Limb (tissue), 2 donors: ENCODE results near the gene INTS7.
"Not testable (repeated sequence)": the region's sequence is repeated elsewhere in the genome, so short reads cannot be mapped to it uniquely, and the experiment has no call there.

ENCODE experiments used
- DNase-seq, 2 donors: peaks; one replicate each; pipeline ENCODE4 v3.0.0-alpha.2; 2016; ENCODE audit errors: extremely low spot score in 2 of 2

The INTS7 gene

GRCh38 chr1:211985556-211986264, 49.6 kb downstream of the INTS7 start:
- DNase-seq, result no peak

- no peak for DNase-seq
Observed at GRCh38 chr1:211978596-211978995, 56.8 kb downstream of the INTS7 start.

GRCh38 chr1:211975152-211975941, 60.0 kb downstream of the INTS7 start:
- DNase-seq, result no peak

GRCh38 chr1:211973541-211973940, 61.8 kb downstream of the INTS7 start:
- no peak for DNase-seq

GRCh38 chr1:211968200-211968834, 67.0 kb downstream of the INTS7 start:
- DNase-seq, result no peak

- no peak for DNase-seq
Observed at GRCh38 chr1:211967704-211968103, 67.7 kb downstream of the INTS7 start.

GRCh38 chr1:211965108-211965805, 70.1 kb downstream of the INTS7 start:
- DNase-seq, result no peak

GRCh38 chr1:211959680-211960079, 75.7 kb downstream of the INTS7 start:
- no peak for DNase-seq

- DNase-seq, result no peak
Observed at GRCh38 chr1:211959221-211959620, 76.1 kb downstream of the INTS7 start.

- not testable (repeated sequence) for DNase-seq
Observed at GRCh38 chr1:211954028-211954427, 81.3 kb downstream of the INTS7 start.

- not testable (repeated sequence) for DNase-seq
Observed at GRCh38 chr1:211953543-211953942, 81.8 kb downstream of the INTS7 start.

- no peak for DNase-seq
Observed at GRCh38 chr1:211952299-211952698, 83.1 kb downstream of the INTS7 start.

- no peak for DNase-seq
Observed at GRCh38 chr1:211951856-211952255, 83.5 kb downstream of the INTS7 start.

- no peak for DNase-seq
Observed at GRCh38 chr1:211948377-211948776, 87.0 kb downstream of the INTS7 start.

GRCh38 chr1:211947396-211948295, 87.7 kb downstream of the INTS7 start:
- DNase-seq, result no peak

- DNase-seq, result no peak
Observed at GRCh38 chr1:211944733-211945500, 90.4 kb downstream of the INTS7 start.

GRCh38 chr1:211942583-211942982, 92.8 kb downstream of the INTS7 start:
- no peak for DNase-seq

GRCh38 chr1:211939876-211940468, 95.4 kb downstream of the INTS7 start:
- DNase-seq, result no peak

GRCh38 chr1:211938561-211938997, 96.8 kb downstream of the INTS7 start:
- DNase-seq, result no peak
